ENCODE data around the gene SSTR3. TPM values are rescaled to one million over a fixed set of nuclear protein-coding genes. Genes with fewer than 3 reads are reported as not detected.

Gene SSTR3
- total and polyA plus RNA-seq, 10 of the 15 experiments (the other 5 are each of a cell fraction or from before 2014, with no cell fraction given): 0.03 to 4.5 (median 2.4) TPM

- TF ChIP-seq E2F4 (IDR thresholded peaks at IDR 0.05; ENCODE audit: low read depth, low read length) (no peak), ETV6 (conservative IDR thresholded peaks at IDR 0.05 in 1 of 2, IDR thresholded peaks at IDR 0.05 in 1 of 2; ENCODE audit: borderline replicate concordance in 1 of 2, low read depth in 1 of 2) (no peak), NKRF (conservative IDR thresholded peaks at IDR 0.05) (no peak), GATAD2B (conservative IDR thresholded peaks at IDR 0.05; ENCODE audit: low read depth) (no peak), MEF2A (IDR thresholded peaks at IDR 0.05; ENCODE audit: insufficient read depth, low read depth, low read length) (no peak), USF1 (IDR thresholded peaks at IDR 0.05; ENCODE audit: borderline replicate concordance, extremely low read length, insufficient read depth, low read depth, low read length) (peak; percentile 85)
Measured at GRCh38 chr22:37161443-37161842, 50.8 kb downstream of the SSTR3 start (continued).

GRCh38 chr22:37160027-37160426 is 52.2 kb downstream of the SSTR3 start:
- no TSS peak for BruUV-seq (replicated peaks)
- in situ Hi-C loops (cut with MboI) (no loop called here), intact Hi-C loops (cut with micrococcal nuclease; ENCODE audit: unreplicated experiment) (loop anchor here (5.0 kb wide), 2 partner anchors 82 to 298 kb away; partner anchors contain the start of genes NCF4 and RAC2)
- no peak overlapping the region for H2AFZ ChIP-seq (ENCODE audit: control insufficient read depth, low read depth, low read length)
- no peaks in the 10 kb centered on the region for H3K79me2 ChIP-seq (ENCODE audit: control insufficient read depth, insufficient read depth, low read length)
- H3K9ac ChIP-seq (ENCODE audit: control insufficient read depth, insufficient read depth, low read length): no peak overlapping the region
- peaks cover 60% of the 10 kb centered on the region for H3K4me1 ChIP-seq (ENCODE audit: control insufficient read depth, insufficient read depth, low read length)
- CTCF ChIA-PET: interaction anchor here (0.6 to 5.1 kb wide), 6 partner anchors 10 to 289 kb away, joined by 3 to 116 read pairs (median 4); partner anchors contain the start of gene IL2RB
- no peaks in the 10 kb centered on the region for H4K20me1 ChIP-seq (ENCODE audit: control insufficient read depth, insufficient read depth)
- SMC1A ChIA-PET (ENCODE audit: uncharacterized antibody, unreplicated experiment): interaction anchor here (3.6 to 9.6 kb wide), 4 partner anchors 9 to 100 kb away, joined by 13 to 203 read pairs (median 29); partner anchors contain the start of gene IL2RB
- H3K4me3 ChIP-seq: no peak overlapping the region
- DNase-seq (ENCODE audit: low read depth, low spot score) (no peak), ATAC-seq (no peak), FAIRE-seq (no peak)
- H3K27me3 ChIP-seq (replicated peaks in 1 of 2; ENCODE audit: control insufficient read depth in 2 of 2, insufficient read depth in 2 of 2, low read length in 1 of 2): no peaks in the 10 kb centered on the region
- no peak overlapping the region for H3K4me2 ChIP-seq (ENCODE audit: control insufficient read depth, insufficient read depth)
- no peaks in the 10 kb centered on the region for H3K36me3 ChIP-seq (ENCODE audit: control insufficient read depth in 2 of 2, insufficient read depth in 2 of 2, low read length in 1 of 2)
- POLR2A ChIA-PET: interaction anchor here (0.9 to 8.3 kb wide), 2 partner anchors 10 to 34 kb away, joined by 3 to 128 read pairs; partner anchors contain the start of gene IL2RB
- WGBS (ENCODE audit: insufficient coverage, insufficient replicate concordance, low lambda C conversion rate, missing lambda C conversion rate): 92% methylated on average over 6 of the region's 6 CpGs
- peaks cover 5% of the 10 kb centered on the region; the same call in 2 of the 3 replicates for H3K9me3 ChIP-seq (replicated peaks; ENCODE audit: control insufficient read depth, insufficient read depth, low read length)
- RAD21 ChIA-PET (ENCODE audit: unreplicated experiment): interaction anchor here (6.9 kb wide), 1 partner anchor 10 kb away, joined by 158 read pairs; the partner anchor contains the start of gene IL2RB
- no peak overlapping the region for H3K27ac ChIP-seq (ENCODE audit: control insufficient read depth, insufficient read depth)
- TF ChIP-seq POU2F2 (IDR thresholded peaks at IDR 0.05; ENCODE audit: borderline replicate concordance, low read depth, low read length) (no peak), MYC (IDR thresholded peaks at IDR 0.05; ENCODE audit: insufficient read depth, insufficient read length, insufficient replicate concordance, low read length, severe bottlenecking) (no peak), NKRF (conservative IDR thresholded peaks at IDR 0.05) (no peak), ESRRA (IDR thresholded peaks at IDR 0.05; ENCODE audit: low read length) (no peak), NFIC (IDR thresholded peaks at IDR 0.05; ENCODE audit: low read depth, low read length) (no peak), IRF3 (IDR thresholded peaks at IDR 0.05) (no peak), HDAC6 (IDR thresholded peaks at IDR 0.05; ENCODE audit: unreplicated experiment) (no peak), MEF2A (IDR thresholded peaks at IDR 0.05; ENCODE audit: insufficient read depth, low read depth, low read length) (no peak)

Measured in GM12878 (cell line).